Colonic mucosa (tissue), 4 donors: Measurements from ENCODE around the gene PIP4K2C. TPM values are rescaled to one million over a fixed set of nuclear protein-coding genes. Genes with fewer than 3 reads are reported as not detected.
"Not testable (repeated sequence)": the region's sequence is repeated elsewhere in the genome, so short reads cannot be mapped to it uniquely, and the experiment has no call there.

Experiments
- DNase-seq: peaks from one replicate; pipeline ENCODE4 v3.0.0-alpha.2; 2020
- H3K27ac ChIP-seq: fragments of 200-600 bp; one replicate; pipeline ENCODE4 v1.8.0; 2021
- H3K27me3 ChIP-seq: fragments of 200-600 bp; one replicate; pipeline ENCODE4 v1.8.0; 2021
- H3K36me3 ChIP-seq: fragments of 200-600 bp; one replicate; pipeline ENCODE4 v1.8.0; 2021
- H3K4me1 ChIP-seq: fragments of 200-600 bp; one replicate; pipeline ENCODE4 v1.8.0; 2021; ENCODE audit warnings: mild to moderate bottlenecking
- H3K4me3 ChIP-seq: fragments of 200-600 bp; one replicate; pipeline ENCODE4 v1.8.0; 2021
- H3K9ac ChIP-seq, 2 donors: one replicate each; pipeline ENCODE4 v1.7.0; 2013; ENCODE audit warnings: control low read depth in 2 of 2, low read depth in 2 of 2, low read length in 2 of 2
- H3K9me3 ChIP-seq: fragments of 200-600 bp; one replicate; pipeline ENCODE4 v1.8.0; 2021
- intact Hi-C: fragments of 100-400 bp; cut with DNase I; formaldehyde crosslinking; loops from one replicate; pipeline ENCODE4 v1.14.1; 2022
- total RNA-seq, 2 donors: library from RNA; stranded (reverse); fragmentation: NEBNext Ultra II Directional in 1 of 2; extraction: Animal tissue kit (Norgen Biotek cat#: 25700) in 1 of 2; gene quantifications; one replicate each; pipeline ENCODE4 v1.2.1, GENCODE V29; 2021
- TF ChIP-seq, protein P1 (sequence below): fragments of 200-600 bp; IDR thresholded peaks from one replicate; pipeline ENCODE4 v1.8.0; 2022; ENCODE audit warnings: antibody characterized with exemption, mild to moderate bottlenecking
- donor health status: healthy.
- donor health status: DM: no; HTN: no; CAD: no.
- donor health status: DM: no; HTN: no; CAD: no.

Gene PIP4K2C
- total RNA-seq, 2 donors from 2014 or later: 43.6 to 60.2 TPM

DNA sequence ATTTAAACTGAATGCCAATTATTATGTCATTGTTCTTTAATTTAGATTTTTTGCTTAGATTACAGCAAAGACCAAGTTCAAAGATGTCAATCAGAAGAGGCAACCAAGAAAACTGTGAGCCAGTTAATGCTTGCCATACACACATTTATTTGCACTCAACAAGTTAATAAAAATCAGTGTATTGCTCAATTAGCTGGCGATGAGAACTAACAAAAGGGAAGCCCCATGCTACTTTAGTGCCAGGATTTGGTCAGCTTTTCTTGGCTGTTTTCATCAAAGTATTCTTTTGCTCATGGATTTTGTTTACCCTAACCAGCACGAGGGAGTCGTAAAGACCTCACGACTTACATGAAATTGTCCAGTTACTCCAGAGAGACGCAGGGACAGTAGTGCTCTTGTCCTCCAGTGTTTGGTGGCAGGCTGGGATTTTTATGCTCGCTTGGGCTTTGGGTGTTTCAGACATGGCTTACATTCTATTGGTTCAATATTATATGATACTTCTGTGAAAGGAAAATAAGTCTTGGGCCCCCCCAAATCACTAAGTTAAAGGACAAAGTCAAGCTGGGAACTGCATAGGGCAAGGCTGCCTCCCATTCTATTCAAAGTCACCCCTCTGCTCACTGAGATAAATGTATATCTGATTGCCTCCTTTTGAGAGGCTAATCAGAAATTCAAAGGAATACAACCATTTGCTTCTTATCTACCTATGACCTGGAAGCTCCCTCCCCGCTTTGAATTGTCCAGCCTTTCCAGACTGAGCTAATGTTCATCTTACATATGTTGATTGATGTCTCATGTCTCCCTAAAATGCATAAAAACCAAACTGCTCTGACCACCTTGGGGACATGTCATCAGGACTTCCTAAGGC lies 49.4 kb downstream of the PIP4K2C start:
- Histone ChIP-seq H3K9me3 (no peaks in the 10 kb centered on the region), H3K27ac (no peak overlapping the region), H3K9ac (no peak overlapping the region), H3K27me3 (peaks cover 4% of the 10 kb centered on the region), H3K4me1 (no peaks in the 10 kb centered on the region), H3K4me3 (no peak overlapping the region), H3K36me3 (no peaks in the 10 kb centered on the region)
- DNase-seq: no peak
- intact Hi-C loops: no loop called here
- TF ChIP-seq, protein P1, sequence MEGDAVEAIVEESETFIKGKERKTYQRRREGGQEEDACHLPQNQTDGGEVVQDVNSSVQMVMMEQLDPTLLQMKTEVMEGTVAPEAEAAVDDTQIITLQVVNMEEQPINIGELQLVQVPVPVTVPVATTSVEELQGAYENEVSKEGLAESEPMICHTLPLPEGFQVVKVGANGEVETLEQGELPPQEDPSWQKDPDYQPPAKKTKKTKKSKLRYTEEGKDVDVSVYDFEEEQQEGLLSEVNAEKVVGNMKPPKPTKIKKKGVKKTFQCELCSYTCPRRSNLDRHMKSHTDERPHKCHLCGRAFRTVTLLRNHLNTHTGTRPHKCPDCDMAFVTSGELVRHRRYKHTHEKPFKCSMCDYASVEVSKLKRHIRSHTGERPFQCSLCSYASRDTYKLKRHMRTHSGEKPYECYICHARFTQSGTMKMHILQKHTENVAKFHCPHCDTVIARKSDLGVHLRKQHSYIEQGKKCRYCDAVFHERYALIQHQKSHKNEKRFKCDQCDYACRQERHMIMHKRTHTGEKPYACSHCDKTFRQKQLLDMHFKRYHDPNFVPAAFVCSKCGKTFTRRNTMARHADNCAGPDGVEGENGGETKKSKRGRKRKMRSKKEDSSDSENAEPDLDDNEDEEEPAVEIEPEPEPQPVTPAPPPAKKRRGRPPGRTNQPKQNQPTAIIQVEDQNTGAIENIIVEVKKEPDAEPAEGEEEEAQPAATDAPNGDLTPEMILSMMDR: no peak

GRCh38 chr12:57641699-57642442 lies 50.9 kb downstream of the PIP4K2C start:
- H3K9me3 ChIP-seq: no peaks in the 10 kb centered on the region
- H3K4me3 ChIP-seq: no peak overlapping the region
- DNase-seq: no peak
- no peaks in the 10 kb centered on the region for H3K4me1 ChIP-seq
- no peak overlapping the region for H3K9ac ChIP-seq
- TF ChIP-seq, protein P1: no peak
- H3K27ac ChIP-seq: no peak overlapping the region
- intact Hi-C loops: no loop called here
- peaks cover 4% of the 10 kb centered on the region for H3K27me3 ChIP-seq
- H3K36me3 ChIP-seq: no peaks in the 10 kb centered on the region

GRCh38 chr12:57645990-57646658 lies 55.1 kb downstream of the PIP4K2C start:
- H3K9me3 ChIP-seq, H3K27ac ChIP-seq, H3K27me3 ChIP-seq, H3K36me3 ChIP-seq, H3K4me1 ChIP-seq, intact Hi-C loops, H3K4me3 ChIP-seq, DNase-seq, H3K9ac ChIP-seq: not testable (repeated sequence)

- DNase-seq, H3K4me3 ChIP-seq, H3K9me3 ChIP-seq, H3K9ac ChIP-seq, H3K27me3 ChIP-seq, H3K4me1 ChIP-seq, H3K27ac ChIP-seq, intact Hi-C loops, H3K36me3 ChIP-seq: not testable (repeated sequence)
Observed at GRCh38 chr12:57646659-57647049, 55.7 kb downstream of the PIP4K2C start.

Other genes with a start within 250 kb of the PIP4K2C start
- gene R3HDM2, start 160.1 kb upstream of the PIP4K2C start, total RNA-seq: 10 to 100 TPM; 41.0 to 60.4 TPM
- not detected for gene INHBC, start 156.4 kb upstream of the PIP4K2C start, total RNA-seq
- gene INHBE, start 135.9 kb upstream of the PIP4K2C start, total RNA-seq: under 1 TPM in 1 of 2 donors, not detected in 1; 0.22 TPM
- 1 to 10 TPM; 1.4 to 2.0 TPM for gene GLI1, start 131.4 kb upstream of the PIP4K2C start, total RNA-seq
- gene ARHGAP9, start 111.3 kb upstream of the PIP4K2C start, total RNA-seq: 1 to 10 TPM; 5.5 to 6.5 TPM
- 100 to 1,000 TPM in 1 of 2 donors, 10 to 100 TPM in 1; 90.3 to 195 TPM for gene MARS1, start 103.1 kb upstream of the PIP4K2C start, total RNA-seq
- gene DDIT3, start 70.7 kb upstream of the PIP4K2C start, total RNA-seq: 10 to 100 TPM; 17.5 to 22.8 TPM
- gene MBD6, start 68.4 kb upstream of the PIP4K2C start, total RNA-seq: 100 to 1,000 TPM in 1 of 2 donors, 10 to 100 TPM in 1; 95.4 to 133 TPM
- gene DCTN2, start 44.0 kb upstream of the PIP4K2C start, total RNA-seq: 100 to 1,000 TPM; 131 to 139 TPM
- 1 to 10 TPM in 1 of 2 donors, under 1 TPM in 1; 0.67 to 2.1 TPM for gene KIF5A, start 41.1 kb upstream of the PIP4K2C start, total RNA-seq
- gene DTX3, start 13.6 kb downstream of the PIP4K2C start, total RNA-seq: 1 to 10 TPM; 3.4 to 7.4 TPM
- 10 to 100 TPM in 1 of 2 donors, 1 to 10 TPM in 1; 2.4 to 12.8 TPM for gene ARHGEF25, start 20.2 kb downstream of the PIP4K2C start, total RNA-seq
- gene B4GALNT1, start 42.0 kb downstream of the PIP4K2C start, total RNA-seq: under 1 TPM; 0.32 to 0.88 TPM
- 100 to 1,000 TPM; 219 to 284 TPM for gene OS9, start 102.9 kb downstream of the PIP4K2C start, total RNA-seq
- gene AGAP2, start 147.6 kb downstream of the PIP4K2C start, total RNA-seq: 1 to 10 TPM in 1 of 2 donors, under 1 TPM in 1; 0.86 to 1.0 TPM
- gene TSPAN31, start 153.8 kb downstream of the PIP4K2C start, total RNA-seq: 10 to 100 TPM; 19.3 to 32.3 TPM
- 100 to 1,000 TPM in 1 of 2 donors, 10 to 100 TPM in 1; 45.7 to 121 TPM for gene CDK4, start 161.1 kb downstream of the PIP4K2C start, total RNA-seq
- gene MARCHF9, start 163.9 kb downstream of the PIP4K2C start, total RNA-seq: 10 to 100 TPM; 10.6 to 14.3 TPM
- 1 to 10 TPM in 1 of 2 donors, under 1 TPM in 1; 0.80 to 1.6 TPM for gene CYP27B1, start 175.9 kb downstream of the PIP4K2C start, total RNA-seq
- gene METTL1, start 180.9 kb downstream of the PIP4K2C start, total RNA-seq: 10 to 100 TPM in 1 of 2 donors, 1 to 10 TPM in 1; 7.1 to 18.9 TPM
- 1 to 10 TPM; 3.4 to 4.8 TPM for gene EEF1AKMT3, start 181.4 kb downstream of the PIP4K2C start, total RNA-seq
- 10 to 100 TPM; 35.6 to 68.9 TPM for gene TSFM, start 191.6 kb downstream of the PIP4K2C start, total RNA-seq
- 1 to 10 TPM; 5.1 to 8.1 TPM for gene AVIL, start 227.5 kb downstream of the PIP4K2C start, total RNA-seq